ENCODE results near the gene B3GAT1.
"Not testable (repeated sequence)": the region's sequence is repeated elsewhere in the genome, so short reads cannot be mapped to it uniquely, and the experiment has no call there.

The B3GAT1 gene

GRCh38 chr11:134355656-134356055, 56.4 kb downstream of the B3GAT1 start:
- DNase-seq (ENCODE audit: insufficient read length) (no peak), FAIRE-seq (peak; percentile 21)
- TF ChIP-seq POLR2AphosphoS5 (IDR thresholded peaks at IDR 0.05; ENCODE audit: low read depth, low read length) (no peak), TAF1 (IDR thresholded peaks at IDR 0.05; ENCODE audit: borderline replicate concordance, low read depth, low read length) (no peak), POLR2A (IDR thresholded peaks at IDR 0.05; ENCODE audit: low read depth, low read length) (no peak)

GRCh38 chr11:134355136-134355535, 56.9 kb downstream of the B3GAT1 start:
- DNase-seq (ENCODE audit: insufficient read length) (no peak), FAIRE-seq (peak; percentile 70)
- no peak for TF ChIP-seq TAF1 (IDR thresholded peaks at IDR 0.05; ENCODE audit: borderline replicate concordance, low read depth, low read length)
- TF ChIP-seq POLR2AphosphoS5 (IDR thresholded peaks at IDR 0.05; ENCODE audit: low read depth, low read length), result no peak
- TF ChIP-seq POLR2A (IDR thresholded peaks at IDR 0.05; ENCODE audit: low read depth, low read length), result no peak

- FAIRE-seq (no peak), DNase-seq (ENCODE audit: insufficient read length) (no peak)
- TF ChIP-seq POLR2A (IDR thresholded peaks at IDR 0.05; ENCODE audit: low read depth, low read length) (no peak), POLR2AphosphoS5 (IDR thresholded peaks at IDR 0.05; ENCODE audit: low read depth, low read length) (no peak), TAF1 (IDR thresholded peaks at IDR 0.05; ENCODE audit: borderline replicate concordance, low read depth, low read length) (no peak)
Measured at GRCh38 chr11:134352111-134352510, 59.9 kb downstream of the B3GAT1 start.

GRCh38 chr11:134350381-134350780, 61.7 kb downstream of the B3GAT1 start:
- TF ChIP-seq TAF1 (IDR thresholded peaks at IDR 0.05; ENCODE audit: borderline replicate concordance, low read depth, low read length) (no peak), POLR2A (IDR thresholded peaks at IDR 0.05; ENCODE audit: low read depth, low read length) (0 out of 2 replicates have a peak, but pooled peaks have one; percentile 50), POLR2AphosphoS5 (IDR thresholded peaks at IDR 0.05; ENCODE audit: low read depth, low read length) (no peak)
- FAIRE-seq, result peak; percentile 94
- no peak for DNase-seq (ENCODE audit: insufficient read length)

GRCh38 chr11:134349802-134350355, 62.2 kb downstream of the B3GAT1 start:
- peak; percentile 75 for FAIRE-seq
- TF ChIP-seq POLR2A (IDR thresholded peaks at IDR 0.05; ENCODE audit: low read depth, low read length), result no peak
- TF ChIP-seq POLR2AphosphoS5 (IDR thresholded peaks at IDR 0.05; ENCODE audit: low read depth, low read length), result no peak
- TF ChIP-seq TAF1 (IDR thresholded peaks at IDR 0.05; ENCODE audit: borderline replicate concordance, low read depth, low read length), result no peak
- no peak for DNase-seq (ENCODE audit: insufficient read length)

GRCh38 chr11:134349109-134349801, 62.8 kb downstream of the B3GAT1 start:
- TF ChIP-seq POLR2A (IDR thresholded peaks at IDR 0.05; ENCODE audit: low read depth, low read length) (no peak), POLR2AphosphoS5 (IDR thresholded peaks at IDR 0.05; ENCODE audit: low read depth, low read length) (no peak), TAF1 (IDR thresholded peaks at IDR 0.05; ENCODE audit: borderline replicate concordance, low read depth, low read length) (no peak)
- DNase-seq (ENCODE audit: insufficient read length), result no peak
- no peak for FAIRE-seq

GRCh38 chr11:134347441-134347840, 64.6 kb downstream of the B3GAT1 start:
- DNase-seq (ENCODE audit: insufficient read length) (no peak), FAIRE-seq (no peak)
- TF ChIP-seq POLR2A (IDR thresholded peaks at IDR 0.05; ENCODE audit: low read depth, low read length), result no peak
- TF ChIP-seq POLR2AphosphoS5 (IDR thresholded peaks at IDR 0.05; ENCODE audit: low read depth, low read length), result no peak
- TF ChIP-seq TAF1 (IDR thresholded peaks at IDR 0.05; ENCODE audit: borderline replicate concordance, low read depth, low read length), result no peak

- FAIRE-seq, result no peak
- DNase-seq (ENCODE audit: insufficient read length), result no peak
- TF ChIP-seq POLR2A (IDR thresholded peaks at IDR 0.05; ENCODE audit: low read depth, low read length), result no peak
- TF ChIP-seq TAF1 (IDR thresholded peaks at IDR 0.05; ENCODE audit: borderline replicate concordance, low read depth, low read length), result no peak
- no peak for TF ChIP-seq POLR2AphosphoS5 (IDR thresholded peaks at IDR 0.05; ENCODE audit: low read depth, low read length)
Measured at GRCh38 chr11:134346976-134347350, 65.1 kb downstream of the B3GAT1 start.

GRCh38 chr11:134346101-134346975, 65.7 kb downstream of the B3GAT1 start:
- TF ChIP-seq POLR2AphosphoS5 (IDR thresholded peaks at IDR 0.05; ENCODE audit: low read depth, low read length), result no peak
- no peak for TF ChIP-seq TAF1 (IDR thresholded peaks at IDR 0.05; ENCODE audit: borderline replicate concordance, low read depth, low read length)
- no peak for TF ChIP-seq POLR2A (IDR thresholded peaks at IDR 0.05; ENCODE audit: low read depth, low read length)
- DNase-seq (ENCODE audit: insufficient read length) (no peak), FAIRE-seq (no peak)

- FAIRE-seq, result no peak
- TF ChIP-seq POLR2A (IDR thresholded peaks at IDR 0.05; ENCODE audit: low read depth, low read length) (no peak), TAF1 (IDR thresholded peaks at IDR 0.05; ENCODE audit: borderline replicate concordance, low read depth, low read length) (no peak), POLR2AphosphoS5 (IDR thresholded peaks at IDR 0.05; ENCODE audit: low read depth, low read length) (no peak)
- DNase-seq (ENCODE audit: insufficient read length), result no peak
Measured at GRCh38 chr11:134345237-134345550, 66.8 kb downstream of the B3GAT1 start.

GRCh38 chr11:134344497-134345236, 67.4 kb downstream of the B3GAT1 start:
- not testable (repeated sequence) for FAIRE-seq

More at GRCh38 chr11:134344497-134345236, 67.4 kb downstream of the B3GAT1 start:
- not testable (repeated sequence) for DNase-seq (ENCODE audit: insufficient read length)
